WERI-Rb-1 (cell line): ENCODE results near the gene ODF2.
"Not testable (repeated sequence)": the region's sequence is repeated elsewhere in the genome, so short reads cannot be mapped to it uniquely, and the experiment has no call there.

ENCODE experiments used
- DNase-seq: peaks from one replicate; pipeline ENCODE4 v3.0.0-alpha.2; 2020
- H3K27ac ChIP-seq: fragments of 250-450 bp; sonication (Bioruptor Pico); 2 replicates; pipeline ENCODE4 v1.5.1; 2020; ENCODE audit warnings: mild to moderate bottlenecking, moderate library complexity
- H3K27me3 ChIP-seq: fragments of 250-450 bp; sonication (Bioruptor Pico); 2 replicates; pipeline ENCODE4 v1.5.1; 2021; ENCODE audit warnings: mild to moderate bottlenecking, low read depth, moderate library complexity; ENCODE audit not compliant: insufficient read depth, severe bottlenecking
- H3K36me3 ChIP-seq: fragments of 250-450 bp; sonication (Bioruptor Pico); 2 replicates; pipeline ENCODE4 v1.5.1; 2020; ENCODE audit warnings: mild to moderate bottlenecking, moderate library complexity
- H3K4me3 ChIP-seq: 2 replicates; pipeline ENCODE4 v1.5.1; 2011; ENCODE audit warnings: low read depth, mild to moderate bottlenecking, control low read depth, low read length
- H3K9me3 ChIP-seq: fragments of 250-450 bp; sonication (Bioruptor Pico); 2 replicates; pipeline ENCODE4 v1.5.1; 2021; ENCODE audit warnings: mild to moderate bottlenecking, moderate library complexity; ENCODE audit not compliant: severe bottlenecking
- TF ChIP-seq, protein P1 (sequence below): IDR thresholded peaks from 2 replicates; pipeline ENCODE4 v1.5.1; 2011; ENCODE audit warnings: low read depth, mild to moderate bottlenecking, control low read depth, inconsistent platforms, low read length

ODF2 gene

GRCh38 chr9:128416432-128417019 lies 39.3 kb upstream of the ODF2 start:
- Histone ChIP-seq H3K4me3 (no peak overlapping the region), H3K36me3 (no peaks in the 10 kb centered on the region), H3K27ac (no peak overlapping the region), H3K27me3 (no peaks in the 10 kb centered on the region), H3K9me3 (no peaks in the 10 kb centered on the region)
- TF ChIP-seq, protein P1, sequence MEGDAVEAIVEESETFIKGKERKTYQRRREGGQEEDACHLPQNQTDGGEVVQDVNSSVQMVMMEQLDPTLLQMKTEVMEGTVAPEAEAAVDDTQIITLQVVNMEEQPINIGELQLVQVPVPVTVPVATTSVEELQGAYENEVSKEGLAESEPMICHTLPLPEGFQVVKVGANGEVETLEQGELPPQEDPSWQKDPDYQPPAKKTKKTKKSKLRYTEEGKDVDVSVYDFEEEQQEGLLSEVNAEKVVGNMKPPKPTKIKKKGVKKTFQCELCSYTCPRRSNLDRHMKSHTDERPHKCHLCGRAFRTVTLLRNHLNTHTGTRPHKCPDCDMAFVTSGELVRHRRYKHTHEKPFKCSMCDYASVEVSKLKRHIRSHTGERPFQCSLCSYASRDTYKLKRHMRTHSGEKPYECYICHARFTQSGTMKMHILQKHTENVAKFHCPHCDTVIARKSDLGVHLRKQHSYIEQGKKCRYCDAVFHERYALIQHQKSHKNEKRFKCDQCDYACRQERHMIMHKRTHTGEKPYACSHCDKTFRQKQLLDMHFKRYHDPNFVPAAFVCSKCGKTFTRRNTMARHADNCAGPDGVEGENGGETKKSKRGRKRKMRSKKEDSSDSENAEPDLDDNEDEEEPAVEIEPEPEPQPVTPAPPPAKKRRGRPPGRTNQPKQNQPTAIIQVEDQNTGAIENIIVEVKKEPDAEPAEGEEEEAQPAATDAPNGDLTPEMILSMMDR, result no peak
- DNase-seq, result no peak

DNA sequence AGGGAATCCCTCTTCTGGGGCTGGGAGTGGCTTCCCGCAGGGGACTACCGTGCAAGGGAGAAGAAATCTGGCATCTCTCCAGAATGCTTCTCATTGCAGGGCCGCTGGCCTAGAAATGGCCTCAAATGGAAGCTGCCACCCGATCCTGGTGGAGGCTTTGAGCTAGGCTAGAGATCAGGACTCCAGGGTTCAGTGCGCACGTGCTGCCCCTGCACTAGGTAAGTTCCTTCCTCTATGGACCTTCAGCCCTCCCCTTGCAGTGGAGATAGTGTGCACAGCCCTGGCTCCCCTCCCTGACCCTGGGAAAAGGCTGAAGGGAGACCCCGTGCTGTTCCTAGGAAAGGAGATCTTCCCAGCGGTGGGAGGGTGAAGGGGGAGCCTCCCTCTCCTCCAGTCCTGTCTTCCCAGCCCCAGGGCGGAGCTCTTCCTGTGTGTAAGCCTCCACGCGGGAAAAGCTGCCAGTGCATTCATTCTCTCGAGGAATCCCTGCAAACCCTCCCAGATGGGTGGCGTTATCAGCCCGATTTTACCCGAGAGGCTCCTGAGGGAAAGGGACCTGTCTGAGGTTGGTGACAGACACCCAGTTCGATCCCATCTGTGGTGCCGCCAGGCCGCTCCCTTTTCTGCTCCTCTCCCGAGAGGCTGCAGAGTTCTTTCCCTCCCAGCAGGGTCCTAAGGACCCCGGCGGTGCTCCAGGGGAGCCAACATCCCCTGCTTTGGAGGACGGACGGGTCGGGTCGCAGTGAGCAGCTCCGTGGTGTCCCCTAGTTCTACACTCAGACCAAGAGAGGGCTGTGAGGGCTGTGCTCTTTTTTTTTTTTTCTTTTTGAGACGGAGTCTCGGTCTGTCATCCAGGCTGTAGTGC lies 36.5 kb upstream of the ODF2 start:
- Histone ChIP-seq H3K27ac (no peak overlapping the region), H3K4me3 (peak overlapping the region; percentile 85)

GRCh38 chr9:128420060-128420650 lies 35.7 kb upstream of the ODF2 start:
- peak; percentile 83 for DNase-seq
- H3K27me3 ChIP-seq, result no peaks in the 10 kb centered on the region
- TF ChIP-seq, protein P1, result peak; percentile 94
- H3K27ac ChIP-seq, result peak overlapping the region; percentile 81
- H3K9me3 ChIP-seq, result no peaks in the 10 kb centered on the region
- H3K36me3 ChIP-seq, result peaks cover 12% of the 10 kb centered on the region; the same call in 1 of the 2 replicates
- H3K4me3 ChIP-seq, result peak overlapping the region; percentile 85

More for the DNA sequence above, 36.5 kb upstream of the ODF2 start:
- no peaks in the 10 kb centered on the region for H3K27me3 ChIP-seq
- peaks cover 7% of the 10 kb centered on the region; the same call in 1 of the 2 replicates for H3K36me3 ChIP-seq
- no peaks in the 10 kb centered on the region for H3K9me3 ChIP-seq
- peak; percentile 56 for DNase-seq
- TF ChIP-seq, protein P1, result no peak

DNA sequence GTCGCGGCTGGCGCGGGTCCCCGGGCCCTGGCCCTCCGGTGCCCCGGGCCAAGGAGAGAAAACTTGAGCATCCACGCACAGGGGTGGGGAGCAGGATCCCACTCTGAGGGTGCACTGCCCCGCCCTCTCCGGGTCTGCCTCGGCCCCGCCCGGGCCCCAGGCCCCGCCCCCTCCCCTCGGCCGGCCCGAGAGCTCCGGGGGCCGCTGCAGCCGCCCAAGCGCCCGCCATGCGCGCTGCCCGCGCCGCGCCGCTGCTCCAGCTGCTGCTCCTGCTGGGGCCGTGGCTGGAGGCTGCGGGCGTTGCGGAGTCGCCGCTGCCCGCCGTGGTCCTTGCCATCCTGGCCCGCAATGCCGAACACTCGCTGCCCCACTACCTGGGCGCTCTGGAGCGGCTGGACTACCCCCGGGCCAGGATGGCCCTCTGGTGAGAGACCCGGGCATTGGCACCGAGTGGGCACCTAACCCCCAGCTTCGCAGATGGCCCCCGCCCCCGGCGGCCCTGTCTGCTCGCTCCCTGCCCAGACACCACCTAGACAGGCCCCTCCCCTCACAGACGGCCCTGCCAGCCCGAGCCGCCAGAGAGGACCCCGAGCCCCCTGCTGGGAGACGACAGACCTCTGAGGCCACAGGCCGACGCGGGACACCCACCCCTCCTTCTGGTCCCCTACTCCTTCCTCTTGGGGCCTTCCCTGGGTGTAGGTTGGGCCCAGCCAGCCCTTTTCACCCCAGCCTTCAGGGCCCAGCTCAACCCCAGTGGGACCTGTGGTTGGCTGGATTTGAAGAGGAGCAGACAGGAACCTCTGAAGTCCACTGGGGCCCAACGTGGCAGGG lies 34.9 kb upstream of the ODF2 start, which contains the start of gene CERCAM:
Gene CERCAM (plus strand): TSS at position 207 of the 831 bp plus-strand sequence. CDS start 21 bp downstream, at position 228.
- TF ChIP-seq, protein P1, result peak; percentile 30; the same call in 1 of the 2 replicates
- H3K36me3 ChIP-seq, result peaks cover 13% of the 10 kb centered on the region
- DNase-seq, result peak; percentile 87
- peak within 1 kb of the TSS; percentile 85 for H3K4me3 ChIP-seq
- H3K9me3 ChIP-seq, result no peaks in the 10 kb centered on the region
- no peaks in the 10 kb centered on the region for H3K27me3 ChIP-seq
- peak within 1 kb of the TSS; percentile 81 for H3K27ac ChIP-seq

DNA sequence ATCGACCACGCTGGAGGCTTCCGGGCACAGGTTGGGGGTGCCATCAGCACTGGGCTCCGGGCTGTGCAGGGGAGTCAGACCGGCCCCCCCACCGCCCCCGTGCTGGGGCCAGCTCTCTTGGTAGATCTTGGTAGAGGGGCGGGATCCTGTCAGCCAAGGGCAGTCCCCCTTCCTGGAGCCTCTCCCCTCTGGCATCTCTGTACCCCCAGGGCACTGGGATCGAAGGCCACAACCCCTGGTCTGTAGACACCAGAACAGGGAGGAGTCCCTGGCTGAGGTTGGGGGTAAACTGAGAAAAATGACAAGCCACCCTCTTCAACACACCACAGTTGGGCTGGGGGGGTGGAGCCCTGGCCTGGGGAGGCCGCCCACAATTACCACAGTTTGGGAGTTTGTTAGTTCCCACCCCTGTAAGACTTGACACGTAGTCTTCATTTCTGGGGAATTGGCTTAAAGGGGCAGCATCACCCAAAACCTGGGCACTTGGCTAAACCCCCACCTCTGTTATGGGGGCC lies 34.3 kb upstream of the ODF2 start:
- TF ChIP-seq, protein P1, result no peak
- H3K27ac ChIP-seq, result peak overlapping the region; percentile 81
- H3K9me3 ChIP-seq, result no peaks in the 10 kb centered on the region
- peaks cover 15% of the 10 kb centered on the region for H3K36me3 ChIP-seq
- no peak for DNase-seq
- H3K27me3 ChIP-seq, result no peaks in the 10 kb centered on the region
- H3K4me3 ChIP-seq, result peak overlapping the region; percentile 85

GRCh38 chr9:128422022-128422782 lies 33.6 kb upstream of the ODF2 start:
- H3K27ac ChIP-seq, H3K4me3 ChIP-seq, DNase-seq, H3K27me3 ChIP-seq, H3K9me3 ChIP-seq: not testable (repeated sequence)
- H3K36me3 ChIP-seq, result peaks cover 17% of the 10 kb centered on the region
